ENCODE measurements around the gene ATP6V1B1. TPM values are rescaled to one million over a fixed set of nuclear protein-coding genes. Genes with fewer than 3 reads are reported as not detected.

The ATP6V1B1 gene
- total and polyA plus RNA-seq, 9 of the 15 experiments (the other 6 are each of a cell fraction or from before 2014, with no cell fraction given): not detected

GRCh38 chr2:70888923-70889715, 46.6 kb upstream of the ATP6V1B1 start:
- DNase-seq (ENCODE audit: extremely low read depth in 1 of 4, low spot score in 3 of 4) (no peak), ATAC-seq (no peak), FAIRE-seq (no peak)
- Histone ChIP-seq H3K27ac (ENCODE audit: extremely low read depth, low read depth, low read length) (no peak overlapping the region), H3K9ac (ENCODE audit: insufficient read depth in 1 of 2, low read depth in 2 of 2, low read length in 2 of 2) (no peak overlapping the region), H3K9me1 (ENCODE audit: control insufficient read depth, insufficient read depth, low read length) (no peaks in the 10 kb centered on the region), H3K9me3 (replicated peaks; ENCODE audit: control insufficient read depth, insufficient read depth, low read depth, low read length) (no peaks in the 10 kb centered on the region), H3K36me3 (ENCODE audit: control insufficient read depth, insufficient read depth, low read length) (no peaks in the 10 kb centered on the region), H3K4me2 (ENCODE audit: insufficient read depth, low read length) (no peak overlapping the region), H4K20me1 (replicated peaks; ENCODE audit: control insufficient read depth, insufficient read depth, low read length) (no peaks in the 10 kb centered on the region), H3K79me2 (ENCODE audit: control insufficient read depth, insufficient read depth, low read length) (no peaks in the 10 kb centered on the region), H3K27me3 (ENCODE audit: control insufficient read depth in 2 of 2, insufficient read depth in 2 of 2, low read length in 2 of 2) (peaks cover 23 to 59% of the 10 kb centered on the region in 2 experiments; a peak in 4 of 5 replicates), H2AFZ (ENCODE audit: low read depth, low read length) (no peak overlapping the region), H3K4me1 (replicated peaks in 1 of 2; ENCODE audit: control insufficient read depth in 2 of 2, insufficient read depth in 2 of 2, low read length in 2 of 2) (peaks cover 0 to 8% of the 10 kb centered on the region in 2 experiments; a peak in 1 of 5 replicates), H3K4me3 (no peak overlapping the region)
- no TSS peak for BruUV-seq (replicated peaks)
- POLR2A ChIA-PET: no interaction called here
- in situ Hi-C loops (cut with MboI) (no loop called here), intact Hi-C loops (cut with micrococcal nuclease) (no loop called here)
- 47% methylated on average over 57 of the region's 70 CpGs for WGBS (ENCODE audit: insufficient coverage, low coverage, missing lambda C conversion rate)
- CTCF ChIA-PET (ENCODE audit: low intra/inter-chr PET ratio): no interaction called here
- TF ChIP-seq LEF1 (IDR thresholded peaks at IDR 0.05) (no peak), ZBTB12 (CRISPR knock-in tag; IDR thresholded peaks at IDR 0.05) (no peak), ZNF318 (IDR thresholded peaks at IDR 0.05; ENCODE audit: borderline replicate concordance in 1 of 2, low read depth in 1 of 2) (no peak), ZBTB5 (IDR thresholded peaks at IDR 0.05) (no peak), TAF1 (IDR thresholded peaks at IDR 0.05; ENCODE audit: control insufficient read depth, extremely low read depth, insufficient read depth, low read length, severe bottlenecking) (no peak), ZBTB8A (IDR thresholded peaks at IDR 0.05; ENCODE audit: partially characterized antibody) (no peak), CSDE1 (IDR thresholded peaks at IDR 0.05) (no peak)
